CD4-positive, alpha-beta T cell treated with Interleukin-1 beta for 1 hour (primary cell): Measurements from ENCODE around the gene TYMS.

Source experiments
- DNase-seq, 2 donors: peaks; one replicate each; pipeline ENCODE4 v3.0.0-alpha.2; 2020 to 2022

Gene TYMS

GRCh38 chr18:647304-647703 is 10.1 kb upstream of the TYMS start:
- DNase-seq, result no peak

- no peak for DNase-seq
Measured at GRCh38 chr18:649341-649740, 8.1 kb upstream of the TYMS start.

GRCh38 chr18:650428-650858 is 7.0 kb upstream of the TYMS start:
- DNase-seq, result peak in 1 of 2 donors; percentile 19

- no peak for DNase-seq
Measured at GRCh38 chr18:652131-652530, 5.3 kb upstream of the TYMS start.

- no peak for DNase-seq
Measured at GRCh38 chr18:653512-653911, 3.9 kb upstream of the TYMS start.

- DNase-seq, result no peak
Measured at GRCh38 chr18:654601-655000, 2.9 kb upstream of the TYMS start.

GRCh38 chr18:655445-655844 is 2.0 kb upstream of the TYMS start:
- DNase-seq, result no peak

GRCh38 chr18:658001-658946 is 821 bp downstream of the TYMS start:
- DNase-seq, result peak; percentile 33 to 47

GRCh38 chr18:658947-659533 is 1.6 kb downstream of the TYMS start:
- DNase-seq, result no peak

- DNase-seq, result no peak
Measured at GRCh38 chr18:659597-659996, 2.1 kb downstream of the TYMS start.

- DNase-seq, result no peak
Measured at GRCh38 chr18:662197-662596, 4.7 kb downstream of the TYMS start.

- DNase-seq, result no peak
Measured at GRCh38 chr18:666177-666576, 8.7 kb downstream of the TYMS start.

- no peak for DNase-seq
Measured at GRCh38 chr18:666628-667027, 9.2 kb downstream of the TYMS start.

GRCh38 chr18:668260-668659 is 10.8 kb downstream of the TYMS start:
- no peak for DNase-seq

GRCh38 chr18:669077-669476 is 11.6 kb downstream of the TYMS start:
- DNase-seq, result no peak

- no peak for DNase-seq
Measured at GRCh38 chr18:670522-670921, 13.1 kb downstream of the TYMS start.

GRCh38 chr18:671405-671804 is 14.0 kb downstream of the TYMS start:
- DNase-seq, result no peak

- no peak for DNase-seq
Measured at GRCh38 chr18:673317-673716, 15.9 kb downstream of the TYMS start.

GRCh38 chr18:673769-674168 is 16.3 kb downstream of the TYMS start:
- DNase-seq, result no peak

GRCh38 chr18:675307-675706 is 17.9 kb downstream of the TYMS start:
- DNase-seq, result no peak

- DNase-seq, result no peak
Measured at GRCh38 chr18:676069-676468, 18.6 kb downstream of the TYMS start.

- no peak for DNase-seq
Measured at GRCh38 chr18:676736-677135, 19.3 kb downstream of the TYMS start.

- no peak for DNase-seq
Measured at GRCh38 chr18:677145-677544, 19.7 kb downstream of the TYMS start.

- no peak for DNase-seq
Measured at GRCh38 chr18:677951-678381, 20.5 kb downstream of the TYMS start.
